ENCODE results near the gene SLC6A1. TPM values are rescaled to one million over a fixed set of nuclear protein-coding genes. Genes with fewer than 3 reads are reported as not detected.

The SLC6A1 gene
- total RNA-seq, 4 donors from 2014 or later = 3.9 to 7.3 (median 5.4) TPM

DNA sequence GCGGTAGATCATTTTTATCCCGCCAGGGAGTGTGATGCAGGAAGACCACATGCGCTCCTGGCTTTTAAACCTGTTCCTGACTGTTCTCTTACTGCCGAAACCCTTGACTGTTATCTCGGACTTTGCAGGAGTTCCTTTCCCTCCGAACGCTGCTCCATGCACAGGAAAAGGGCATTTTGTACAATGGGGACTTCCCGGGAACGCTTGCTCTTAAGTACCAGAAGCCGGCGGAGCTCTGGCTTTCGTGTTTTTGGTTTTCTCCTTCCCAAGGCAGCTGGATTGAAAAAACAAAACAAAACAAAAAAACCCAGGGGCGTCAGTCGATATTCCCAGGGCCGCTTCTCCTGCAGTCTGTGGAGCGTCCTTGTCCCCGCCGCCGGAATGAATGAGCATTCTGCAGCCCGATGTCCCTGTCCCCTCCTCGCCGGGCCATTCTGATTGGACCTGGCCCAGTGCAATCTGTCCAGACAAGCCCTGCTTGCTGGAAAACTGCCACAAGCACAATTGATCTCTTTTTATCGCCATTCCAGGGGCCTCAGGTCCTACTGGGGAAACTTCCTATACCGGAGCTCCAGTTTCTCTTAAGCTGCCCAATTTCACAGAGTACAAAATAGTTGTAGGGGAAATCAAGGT lies 44.8 kb downstream of the SLC6A1 start:
- no peaks in the 10 kb centered on the region for H3K9me3 ChIP-seq
- H3K4me1 ChIP-seq = no peaks in the 10 kb centered on the region
- no peak overlapping the region for H3K4me3 ChIP-seq
- no peak for DNase-seq (ENCODE audit: low spot score in 2 of 2)
- H3K36me3 ChIP-seq = peaks cover 0 to 4% (median 0%) of the 10 kb centered on the region in 3 donors
- no peak for TF ChIP-seq POLR2A (IDR thresholded peaks at IDR 0.05)
- TF ChIP-seq, protein P1, sequence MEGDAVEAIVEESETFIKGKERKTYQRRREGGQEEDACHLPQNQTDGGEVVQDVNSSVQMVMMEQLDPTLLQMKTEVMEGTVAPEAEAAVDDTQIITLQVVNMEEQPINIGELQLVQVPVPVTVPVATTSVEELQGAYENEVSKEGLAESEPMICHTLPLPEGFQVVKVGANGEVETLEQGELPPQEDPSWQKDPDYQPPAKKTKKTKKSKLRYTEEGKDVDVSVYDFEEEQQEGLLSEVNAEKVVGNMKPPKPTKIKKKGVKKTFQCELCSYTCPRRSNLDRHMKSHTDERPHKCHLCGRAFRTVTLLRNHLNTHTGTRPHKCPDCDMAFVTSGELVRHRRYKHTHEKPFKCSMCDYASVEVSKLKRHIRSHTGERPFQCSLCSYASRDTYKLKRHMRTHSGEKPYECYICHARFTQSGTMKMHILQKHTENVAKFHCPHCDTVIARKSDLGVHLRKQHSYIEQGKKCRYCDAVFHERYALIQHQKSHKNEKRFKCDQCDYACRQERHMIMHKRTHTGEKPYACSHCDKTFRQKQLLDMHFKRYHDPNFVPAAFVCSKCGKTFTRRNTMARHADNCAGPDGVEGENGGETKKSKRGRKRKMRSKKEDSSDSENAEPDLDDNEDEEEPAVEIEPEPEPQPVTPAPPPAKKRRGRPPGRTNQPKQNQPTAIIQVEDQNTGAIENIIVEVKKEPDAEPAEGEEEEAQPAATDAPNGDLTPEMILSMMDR (IDR thresholded peaks at IDR 0.05) = no peak
- TF ChIP-seq EP300 (IDR thresholded peaks at IDR 0.05) = no peak
- no peaks in the 10 kb centered on the region for H3K27me3 ChIP-seq
- 59 to 70% methylated on average over 24 of the region's 24 CpGs for WGBS, 2 donors
- H3K27ac ChIP-seq = no peak overlapping the region

DNA sequence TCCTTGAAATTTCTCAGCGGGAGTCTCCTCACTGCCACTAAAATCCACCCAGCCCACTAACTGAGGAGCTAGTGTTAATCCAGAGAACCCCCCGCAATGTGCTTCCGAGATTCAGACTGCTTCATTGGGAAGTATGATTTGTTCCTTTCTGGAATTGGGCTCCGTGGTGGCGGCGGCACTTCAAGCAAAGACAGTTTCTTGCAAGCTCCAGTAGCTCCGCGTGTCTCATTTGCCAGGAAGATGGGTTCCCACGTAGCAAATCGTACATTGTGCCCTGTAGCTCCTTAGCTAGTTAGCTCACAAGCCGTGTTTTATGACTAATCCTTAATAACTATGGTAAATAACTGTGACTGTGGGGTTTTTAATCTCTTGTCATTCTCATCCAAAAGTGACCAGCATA lies 45.4 kb downstream of the SLC6A1 start:
- peaks cover 0 to 4% (median 0%) of the 10 kb centered on the region in 3 donors for H3K36me3 ChIP-seq
- 82 to 85% methylated on average over 11 of the region's 11 CpGs for WGBS, 2 donors
- H3K27ac ChIP-seq = no peak overlapping the region
- no peaks in the 10 kb centered on the region for H3K27me3 ChIP-seq
- TF ChIP-seq POLR2A (IDR thresholded peaks at IDR 0.05) (no peak), EP300 (IDR thresholded peaks at IDR 0.05) (no peak)
- TF ChIP-seq, protein P1 (IDR thresholded peaks at IDR 0.05) = no peak
- H3K4me3 ChIP-seq = no peak overlapping the region
- no peak for DNase-seq (ENCODE audit: low spot score in 2 of 2)
- H3K4me1 ChIP-seq = no peaks in the 10 kb centered on the region
- no peaks in the 10 kb centered on the region for H3K9me3 ChIP-seq

DNA sequence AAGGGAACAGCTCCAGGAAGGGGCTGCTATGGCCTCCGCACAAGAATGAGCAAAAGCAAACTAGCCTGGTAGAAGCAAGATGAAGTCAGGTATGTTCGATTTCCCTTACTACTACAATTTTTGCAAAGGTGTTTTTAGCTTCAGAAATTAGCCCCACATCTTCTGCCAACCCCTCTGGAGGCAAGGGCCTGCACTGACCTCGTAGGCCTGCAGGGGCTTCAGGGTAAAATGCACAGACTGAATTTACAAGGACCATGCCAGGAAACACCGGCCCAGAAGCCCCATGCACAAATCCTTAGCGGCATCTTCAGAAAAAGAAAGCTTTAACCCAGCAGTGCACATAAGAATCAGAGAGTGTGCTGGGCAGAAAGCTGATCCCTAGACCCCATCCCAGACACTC lies 53.0 kb downstream of the SLC6A1 start:
- Histone ChIP-seq H3K4me3 (no peak overlapping the region), H3K9me3 (no peaks in the 10 kb centered on the region), H3K27ac (no peak overlapping the region), H3K27me3 (no peaks in the 10 kb centered on the region), H3K4me1 (no peaks in the 10 kb centered on the region), H3K36me3 (no peaks in the 10 kb centered on the region)
- no peak for TF ChIP-seq POLR2A (IDR thresholded peaks at IDR 0.05)
- TF ChIP-seq, protein P1 (IDR thresholded peaks at IDR 0.05) = no peak
- no peak for TF ChIP-seq EP300 (IDR thresholded peaks at IDR 0.05)
- DNase-seq (ENCODE audit: low spot score in 2 of 2) = no peak
- 75 to 78% methylated on average over 5 of the region's 5 CpGs for WGBS, 2 donors

DNA sequence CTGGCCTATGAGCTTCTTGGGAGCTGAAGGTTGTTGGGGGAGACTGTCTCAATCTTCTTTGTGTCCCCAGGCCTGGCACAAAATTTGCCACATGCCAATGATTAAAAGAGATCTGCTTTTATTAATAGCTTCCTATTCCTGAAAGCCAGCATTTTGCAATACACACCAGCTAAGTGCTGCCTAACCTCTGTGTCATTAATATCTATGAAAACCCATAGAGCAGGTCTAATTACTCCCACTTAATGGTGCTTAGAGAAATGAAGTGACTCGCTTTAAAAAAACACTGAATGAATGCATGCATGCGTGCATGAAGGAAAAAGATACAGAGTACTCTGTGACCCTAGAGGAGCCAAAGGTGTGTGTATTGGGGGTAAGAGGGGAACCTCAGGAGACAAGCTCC lies 55.0 kb downstream of the SLC6A1 start:
- TF ChIP-seq, protein P1 (IDR thresholded peaks at IDR 0.05) = no peak
- TF ChIP-seq POLR2A (IDR thresholded peaks at IDR 0.05) (no peak), EP300 (IDR thresholded peaks at IDR 0.05) (no peak)
- Histone ChIP-seq H3K27me3 (peaks cover 0 to 3% of the 10 kb centered on the region in 2 donors), H3K36me3 (no peaks in the 10 kb centered on the region), H3K27ac (no peak overlapping the region), H3K4me1 (no peaks in the 10 kb centered on the region), H3K9me3 (no peaks in the 10 kb centered on the region), H3K4me3 (no peak overlapping the region)
- DNase-seq (ENCODE audit: low spot score in 2 of 2) = no peak
- WGBS, 2 donors = 89 to 93% methylated on average over 2 of the region's 2 CpGs

DNA sequence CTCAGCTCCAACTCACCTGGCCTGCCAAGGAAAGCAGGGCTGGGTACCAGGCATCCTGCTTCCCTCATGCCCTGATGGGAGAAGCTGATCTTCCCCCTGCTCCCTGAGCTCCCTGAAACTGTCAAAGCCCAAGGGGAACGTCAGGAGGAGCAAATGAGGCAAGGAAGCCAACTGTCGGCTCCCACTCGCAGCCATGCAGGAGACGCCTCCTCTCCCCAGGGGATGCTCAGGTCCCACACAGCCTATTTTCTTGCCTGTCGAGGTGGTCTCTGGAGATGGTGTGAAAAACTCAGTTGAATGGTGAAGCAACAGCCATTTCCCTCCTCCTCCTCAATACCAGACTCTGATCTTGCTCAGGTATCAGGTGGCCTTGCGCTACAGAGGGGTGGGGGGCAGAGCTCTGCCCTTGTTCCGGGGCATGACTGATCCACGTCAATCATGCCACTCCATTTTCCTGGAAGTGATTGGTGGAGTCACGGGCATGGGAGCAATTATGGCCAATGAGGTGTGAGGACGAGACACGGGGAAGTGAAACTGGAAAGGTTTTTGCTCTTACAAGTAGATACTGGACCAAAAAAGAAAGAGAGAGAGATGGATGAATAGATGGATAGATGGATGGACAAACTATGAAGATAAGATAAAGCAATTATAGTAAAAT lies 58.2 kb downstream of the SLC6A1 start:
- Histone ChIP-seq H3K36me3 (no peaks in the 10 kb centered on the region), H3K27ac (no peak overlapping the region), H3K9me3 (no peaks in the 10 kb centered on the region), H3K4me1 (no peaks in the 10 kb centered on the region), H3K4me3 (no peak overlapping the region), H3K27me3 (peaks cover 0 to 7% of the 10 kb centered on the region in 2 donors)
- 68 to 72% methylated on average over 11 of the region's 11 CpGs for WGBS, 2 donors
- no peak for DNase-seq (ENCODE audit: low spot score in 2 of 2)
- TF ChIP-seq POLR2A (IDR thresholded peaks at IDR 0.05) = no peak
- TF ChIP-seq, protein P1 (IDR thresholded peaks at IDR 0.05) = no peak
